Heart right ventricle (tissue), 16 donors: ENCODE measurements around the gene MAPK13. TPM values are rescaled to one million over a fixed set of nuclear protein-coding genes. Genes with fewer than 3 reads are reported as not detected.
"Not testable (repeated sequence)": the region's sequence is repeated elsewhere in the genome, so short reads cannot be mapped to it uniquely, and the experiment has no call there.

Experiments used
- ATAC-seq, 8 donors: fragments of 200-7000 bp; cut with Tn5 transposase; one replicate each; pipeline ENCODE4 v1.9.1; 2020; ENCODE audit warnings: mild to moderate bottlenecking in 8 of 8, moderate library complexity in 8 of 8, moderate number of reproducible peaks in 1 of 8
- DNase-seq, 2 donors: peaks; one replicate each; pipeline ENCODE4 v3.0.0-alpha.2; 2020
- H3K27ac ChIP-seq, 10 donors: fragments of 200-600 bp; sonication (generic) in 2 of 10; one replicate each; pipeline versions ENCODE4 v1.5.0 to v1.8.0; 2020 to 2022; ENCODE audit warnings: mild to moderate bottlenecking in 3 of 10
- H3K27me3 ChIP-seq, 7 donors: fragments of 200-600 bp; one replicate each; pipeline ENCODE4 v1.8.0; 2021 to 2022; ENCODE audit warnings: mild to moderate bottlenecking in 2 of 7
- H3K36me3 ChIP-seq, 9 donors: fragments of 200-600 bp; sonication (generic) in 1 of 9; one replicate each; pipeline versions ENCODE4 v1.5.0 to v1.8.0; 2020 to 2022; ENCODE audit warnings: mild to moderate bottlenecking in 2 of 9
- H3K4me1 ChIP-seq, 9 donors: fragments of 200-600 bp; sonication (generic) in 1 of 9; one replicate each; pipeline versions ENCODE4 v1.5.0 to v1.8.0; 2020 to 2022; ENCODE audit warnings: mild to moderate bottlenecking in 4 of 9
- H3K4me3 ChIP-seq, 10 donors: fragments of 200-600 bp; sonication (generic) in 2 of 10; one replicate each; pipeline versions ENCODE4 v1.5.0 to v1.8.0; 2020 to 2022; ENCODE audit warnings: mild to moderate bottlenecking in 7 of 10, moderate library complexity in 2 of 10
- H3K9me3 ChIP-seq, 11 donors: fragments of 200-600 bp in 10 of 11; sonication (generic) in 2 of 11; one replicate each; pipeline versions ENCODE4 v1.5.0 to v1.8.0; 2013 to 2022; ENCODE audit warnings: mild to moderate bottlenecking in 2 of 11, control low read depth in 1 of 11, moderate library complexity in 1 of 11
- WGBS, 2 donors: extraction: QIAGEN DNeasy Blood & Tissue Kit; methylation state at CpG; one replicate each; pipeline ENCODE4 v1.1.7; 2013; ENCODE audit warnings: inconsistent platforms in 1 of 2; 5-methylcytosine and 5-hydroxymethylcytosine counted together
- intact Hi-C, 10 donors: fragments of 100-400 bp; cut with DNase I; formaldehyde crosslinking; loops; one replicate each; pipeline versions ENCODE4 v1.11.1 to v1.14.2; 2022
- long read RNA-seq, 3 donors: library from polyadenylated mRNA; unstranded; transcript quantifications; one replicate each; pipeline ENCODE4 v2.0.0, GENCODE V29; 2020 to 2021
- polyA plus RNA-seq, 2 donors: library from polyadenylated mRNA; stranded (reverse); fragments of 200-250 nt; gene quantifications; one replicate each; pipeline ENCODE4 v1.2.3, GENCODE V29; 2013
- total RNA-seq, 10 donors: library from RNA; stranded (reverse); fragmentation: NEBNext Ultra II Directional in 3 of 10; extraction: Animal tissue kit (Norgen Biotek cat#: 25700) in 3 of 10; gene quantifications; one replicate each; pipeline versions ENCODE4 v1.2.1 to v1.2.4, GENCODE V29; 2021 to 2023
- TF ChIP-seq, protein P1 (sequence below), 9 donors: fragments of 200-600 bp; sonication (generic) in 2 of 9; IDR thresholded peaks; one replicate each; pipeline versions ENCODE4 v1.5.0 to v1.8.0; 2021 to 2022; ENCODE audit warnings: antibody characterized with exemption in 9 of 9, mild to moderate bottlenecking in 5 of 9, moderate library complexity in 1 of 9
- donor health status: Arrhythmogenic right ventricular cardiomyopathy.
- donor health status: ischemic (EF 13 %, LVEDD 7.1; RV severe dilation, severe dysfunction).
- donor health status: healthy with polysubstance abuse.
- donor health status: DM: no; HTN: yes; CAD: no.
- donor health status: DM: no; HTN: no; CAD: no.
- donor health status: ischemic (EF 25% LVEDD 6.9; RV normal size, moderate dysfunction).
- donor health status: ischemic (EF 25% LVEDD 5.7; RV mildly dilated, moderate dysfunction).
- donor health status: healthy.
- donor health status: DM: yes; HTN: yes; CAD: no.
- donor health status: Ischemic cardiomyopathy.
- donor health status: ischemic (EF 35%, LVEDD 5.7; RV mildly dilated, moderate dysfunction).
- donor health status: nonischemic (EF 11% LVEDD 7.7; RV severe dilation, severe dysfunction).
- donor health status: DM: yes; HTN: yes; CAD: no.
- donor health status: PGD.
- donor health status: ischemic (EF 29% LVEDD 5.4; RV normal size, mild dysfunction).
- donor health status: nonischemic (EF 23%, LVEDD 6.1; RV moderate dilation, normal function).

The MAPK13 gene
- total RNA-seq (1 to 10 TPM in 4 of 10 donors, under 1 TPM in 6; 0.11 to 5.0 (median 0.69) TPM), polyA plus RNA-seq (1 to 10 TPM in 1 of 2 donors, under 1 TPM in 1; 0.95 to 1.3 TPM)
- long read RNA-seq, donor 1, partial matches to known transcripts = 0 of 2 reads
- long read RNA-seq, donor 1, other reads (novel, unspliced or antisense) = 1 of 2 reads
- long read RNA-seq, donor 2, partial matches to known transcripts = 0 of 1 reads
- long read RNA-seq, donor 2, other reads (novel, unspliced or antisense) = 1 of 1 reads
- long read RNA-seq, donor 3, partial matches to known transcripts = 0 of 2 reads
- long read RNA-seq, donor 3, other reads (novel, unspliced or antisense) = 1 of 2 reads

DNA sequence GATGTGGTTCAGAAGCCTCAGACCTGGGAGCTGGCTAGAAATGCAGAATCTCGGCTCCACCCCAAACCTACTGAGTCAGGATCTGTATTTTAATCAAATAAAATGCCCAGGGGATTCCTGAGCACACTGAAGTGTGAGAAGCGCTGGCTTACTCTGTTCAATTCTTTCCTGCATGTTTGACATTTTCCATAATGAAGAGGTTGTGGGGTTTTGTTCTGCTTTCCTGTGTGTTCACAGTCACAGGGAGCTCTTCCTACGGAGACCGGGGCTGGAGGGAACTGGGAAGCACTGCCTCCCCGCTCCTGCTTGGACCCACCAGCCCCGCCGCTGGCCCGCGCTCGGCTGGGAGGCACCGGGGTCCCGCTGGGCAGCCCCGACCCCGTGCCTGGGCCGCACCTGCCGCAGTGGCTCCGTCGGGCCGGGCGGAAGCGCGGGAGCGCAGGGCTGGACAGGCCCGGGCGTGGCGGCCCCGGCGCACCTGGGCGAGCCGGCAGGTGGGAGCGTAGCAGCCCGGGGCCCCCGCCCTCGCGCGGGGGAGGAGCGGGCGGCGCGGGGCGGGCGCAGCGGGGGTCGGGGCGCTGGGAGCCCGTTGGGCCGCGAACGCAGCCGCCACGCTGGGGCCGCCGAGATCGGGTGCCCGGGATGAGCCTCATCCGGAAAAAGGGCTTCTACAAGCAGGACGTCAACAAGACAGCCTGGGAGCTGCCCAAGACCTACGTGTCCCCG is at the start of gene MAPK13:
Gene MAPK13 (plus strand): TSS at position 573 of the 726 bp plus-strand sequence. CDS start 70 bp downstream, at position 643.
- Histone ChIP-seq H3K4me1 (peaks cover 0 to 63% (median 14%) of the 10 kb centered on the region in 9 donors), H3K27me3 (peaks cover 0 to 37% (median 24%) of the 10 kb centered on the region in 7 donors), H3K27ac (peak within 1 kb of the TSS in 2 of 10 donors; percentile 1 to 90), H3K36me3 (peaks cover 0 to 6% (median 0%) of the 10 kb centered on the region in 9 donors), H3K9me3 (no peaks in the 10 kb centered on the region), H3K4me3 (peak within 1 kb of the TSS in 9 of 10 donors; percentile 30 to 59 (median 43))
- DNase-seq (no peak), ATAC-seq (peak in 2 of 8 donors; percentile 3 to 27)
- TF ChIP-seq, protein P1, sequence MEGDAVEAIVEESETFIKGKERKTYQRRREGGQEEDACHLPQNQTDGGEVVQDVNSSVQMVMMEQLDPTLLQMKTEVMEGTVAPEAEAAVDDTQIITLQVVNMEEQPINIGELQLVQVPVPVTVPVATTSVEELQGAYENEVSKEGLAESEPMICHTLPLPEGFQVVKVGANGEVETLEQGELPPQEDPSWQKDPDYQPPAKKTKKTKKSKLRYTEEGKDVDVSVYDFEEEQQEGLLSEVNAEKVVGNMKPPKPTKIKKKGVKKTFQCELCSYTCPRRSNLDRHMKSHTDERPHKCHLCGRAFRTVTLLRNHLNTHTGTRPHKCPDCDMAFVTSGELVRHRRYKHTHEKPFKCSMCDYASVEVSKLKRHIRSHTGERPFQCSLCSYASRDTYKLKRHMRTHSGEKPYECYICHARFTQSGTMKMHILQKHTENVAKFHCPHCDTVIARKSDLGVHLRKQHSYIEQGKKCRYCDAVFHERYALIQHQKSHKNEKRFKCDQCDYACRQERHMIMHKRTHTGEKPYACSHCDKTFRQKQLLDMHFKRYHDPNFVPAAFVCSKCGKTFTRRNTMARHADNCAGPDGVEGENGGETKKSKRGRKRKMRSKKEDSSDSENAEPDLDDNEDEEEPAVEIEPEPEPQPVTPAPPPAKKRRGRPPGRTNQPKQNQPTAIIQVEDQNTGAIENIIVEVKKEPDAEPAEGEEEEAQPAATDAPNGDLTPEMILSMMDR (IDR thresholded peaks at IDR 0.05) = no peak
- intact Hi-C loops = loop anchor here in 8 of 10 donors (5.0 to 10.0 kb wide), 4 partner anchors 65 to 235 kb away; partner anchors contain the start of gene BRPF3 (in 1 of the 8)
- 5% methylated on average over 51 to 59 of the region's 59 CpGs for WGBS, 2 donors

DNA sequence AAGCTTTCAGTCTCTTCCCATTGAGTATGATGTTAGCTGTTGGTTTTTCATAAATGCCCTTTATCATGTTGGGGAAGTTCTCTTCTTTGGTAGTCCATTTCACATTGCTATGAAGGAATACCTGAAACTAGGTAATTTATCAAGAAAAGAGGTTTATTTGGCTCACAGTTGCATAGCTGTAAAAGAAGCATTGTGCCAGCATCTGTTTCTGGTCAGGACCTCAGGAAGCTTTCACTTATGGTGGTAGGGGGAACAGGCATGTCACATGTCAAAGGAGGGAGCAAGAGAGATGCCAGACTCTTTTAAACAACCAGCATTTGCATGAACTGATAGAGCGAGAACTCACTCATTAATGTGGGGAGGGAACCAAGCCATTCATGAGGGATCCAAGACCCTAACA is 48.0 kb upstream of the MAPK13 start:
- intact Hi-C loops = no loop called here
- no peak overlapping the region for H3K27ac ChIP-seq
- H3K27me3 ChIP-seq = no peaks in the 10 kb centered on the region
- no peak overlapping the region for H3K4me3 ChIP-seq
- no peaks in the 10 kb centered on the region for H3K4me1 ChIP-seq
- peaks cover 0 to 84% (median 33%) of the 10 kb centered on the region in 9 donors for H3K36me3 ChIP-seq
- DNase-seq (no peak), ATAC-seq (no peak)
- TF ChIP-seq, protein P1 (IDR thresholded peaks at IDR 0.05) = no peak
- 100% methylated on average over 1 of the region's 1 CpG for WGBS, 2 donors
- H3K9me3 ChIP-seq = peaks cover 0 to 10% (median 3%) of the 10 kb centered on the region in 11 donors

DNA sequence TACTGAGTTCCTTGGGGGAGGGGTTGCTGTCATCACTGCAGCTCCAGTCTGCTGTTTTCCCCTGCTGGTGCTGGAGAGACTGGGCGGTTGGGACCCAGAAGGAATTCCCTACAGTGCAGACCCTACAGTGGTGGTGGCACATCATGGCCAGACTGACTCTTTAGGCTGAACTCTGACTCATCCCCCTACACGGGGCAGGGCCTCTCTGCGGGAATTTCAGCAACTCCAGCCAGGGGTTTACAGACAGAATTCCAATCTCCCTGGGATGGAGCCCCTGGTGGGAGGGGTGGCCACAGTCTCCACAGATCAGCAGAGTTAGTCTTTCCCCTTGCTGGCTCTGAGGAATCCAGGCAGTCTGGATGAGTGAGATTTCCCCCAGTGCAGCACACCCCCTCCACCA is 46.9 kb upstream of the MAPK13 start:
- DNase-seq (no peak), ATAC-seq (no peak)
- peaks cover 0 to 73% (median 33%) of the 10 kb centered on the region in 9 donors for H3K36me3 ChIP-seq
- TF ChIP-seq, protein P1 (IDR thresholded peaks at IDR 0.05) = no peak
- 75 to 92% methylated on average over 3 of the region's 3 CpGs for WGBS, 2 donors
- no peaks in the 10 kb centered on the region for H3K27me3 ChIP-seq
- H3K27ac ChIP-seq = no peak overlapping the region
- H3K9me3 ChIP-seq = peaks cover 0 to 21% (median 3%) of the 10 kb centered on the region in 11 donors
- intact Hi-C loops = no loop called here
- no peak overlapping the region for H3K4me3 ChIP-seq
- no peaks in the 10 kb centered on the region for H3K4me1 ChIP-seq

DNA sequence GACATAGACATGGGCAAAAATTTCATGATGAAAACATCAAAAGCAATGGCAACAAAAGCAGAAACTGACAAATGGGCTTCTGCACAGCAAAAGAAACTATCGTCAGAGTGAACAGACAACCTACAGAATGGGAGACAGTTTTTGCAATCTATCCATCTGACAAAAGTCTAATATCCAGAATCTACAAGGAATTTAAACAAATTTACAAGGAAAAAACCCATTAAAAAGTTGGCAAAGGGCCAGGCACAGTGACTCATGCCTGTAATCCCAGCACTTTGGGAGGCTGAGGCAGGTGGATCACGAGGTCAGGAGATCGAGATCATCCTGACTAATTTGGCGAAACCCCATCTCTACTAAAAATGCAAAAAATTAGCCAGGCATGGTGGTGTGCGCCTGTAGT is 42.1 kb upstream of the MAPK13 start:
- DNase-seq, H3K4me1 ChIP-seq, H3K27me3 ChIP-seq, ATAC-seq, intact Hi-C loops, H3K27ac ChIP-seq, H3K4me3 ChIP-seq: not testable (repeated sequence)
- 95 to 96% methylated on average over 5 of the region's 5 CpGs for WGBS, 2 donors
- Histone ChIP-seq H3K9me3 (peaks cover 0 to 11% (median 0%) of the 10 kb centered on the region in 11 donors), H3K36me3 (peaks cover 0 to 52% (median 7%) of the 10 kb centered on the region in 9 donors)
